B cell (primary cell): Measurements from ENCODE around the gene PGGHG. TPM values are rescaled to one million over a fixed set of nuclear protein-coding genes. Genes with fewer than 3 reads are reported as not detected.

Experiments used
- ATAC-seq: fragments of 200-7000 bp; cut with Tn5 transposase; one replicate; pipeline ENCODE4 v1.10.0; 2021; ENCODE audit warnings: low read depth, mild to moderate bottlenecking, moderate number of reproducible peaks, moderate library complexity
- CTCF ChIA-PET: fragments of 350-600 bp; sonication (Branson Sonifier 250); formaldehyde crosslinking; loops from one replicate; lab custom pipeline; 2021; ENCODE audit warnings: antibody characterized with exemption, inconsistent platforms; lab: Charles Lee
- POLR2A ChIA-PET: fragments of 350-600 bp; sonication (Branson Sonifier 250); formaldehyde crosslinking; loops from one replicate; lab custom pipeline; 2021; ENCODE audit warnings: antibody characterized with exemption; lab: Charles Lee
- DNase-seq: peaks from one replicate; pipeline ENCODE4 v3.0.0; 2013
- H2AFZ ChIP-seq: 2 replicates; pipeline ENCODE4 v1.6.1; 2012; ENCODE audit warnings: mild to moderate bottlenecking, low read depth, low read length; ENCODE audit not compliant: insufficient read depth, poor library complexity, severe bottlenecking
- H3K27ac ChIP-seq, 2 donors: 1 replicate in 1 of 2; 2 replicates in 1 of 2; pipeline ENCODE4 v1.5.1; 2012 to 2013; ENCODE audit warnings: low read length in 2 of 2, mild to moderate bottlenecking in 2 of 2, moderate library complexity in 1 of 2
- H3K27me3 ChIP-seq, 4 experiments: fragments of 200-600 bp in 1 of 4; sonication (generic) in 1 of 4; replicated peaks in 1 of 4; 1 replicate in 2 of 4; 2 replicates in 2 of 4; pipeline versions ENCODE4 v1.6.1 to v1.7.0; 2013 to 2016; ENCODE audit warnings: low read length in 3 of 4, mild to moderate bottlenecking in 2 of 4, mixed read lengths in 1 of 4, moderate library complexity in 1 of 4; ENCODE audit not compliant: insufficient read depth in 4 of 4, control insufficient read depth in 3 of 4; ENCODE audit errors: control extremely low read depth in 1 of 4
- H3K36me3 ChIP-seq, 2 experiments: replicated peaks in 1 of 2; 1 replicate in 1 of 2; 2 replicates in 1 of 2; pipeline versions ENCODE4 v1.6.1 to v1.7.1; 2013; ENCODE audit warnings: low read length in 1 of 2; ENCODE audit not compliant: insufficient read depth in 2 of 2, control insufficient read depth in 1 of 2; ENCODE audit errors: control extremely low read depth in 1 of 2, extremely low read depth in 1 of 2
- H3K4me1 ChIP-seq, 2 donors: fragments of 200-600 bp in 1 of 2; sonication (generic) in 1 of 2; 1 replicate in 1 of 2; 2 replicates in 1 of 2; pipeline versions ENCODE4 v1.5.1 to v1.6.1; 2013 to 2017; ENCODE audit warnings: low read length in 2 of 2; ENCODE audit not compliant: control insufficient read depth in 2 of 2, insufficient read depth in 2 of 2
- H3K4me2 ChIP-seq: replicated peaks from 2 replicates; pipeline ENCODE3; 2012; ENCODE audit warnings: mild to moderate bottlenecking, low read depth, low read length; ENCODE audit not compliant: poor library complexity, severe bottlenecking
- H3K4me3 ChIP-seq, 5 experiments: fragments of 200-600 bp in 1 of 5; sonication (generic) in 1 of 5; 1 replicate in 3 of 5; 2 replicates in 2 of 5; pipeline versions ENCODE4 v1.5.1 to v1.7.0; 2011 to 2016; ENCODE audit warnings: low read length in 4 of 5, mild to moderate bottlenecking in 4 of 5, low read depth in 2 of 5, control low read depth in 1 of 5, moderate library complexity in 1 of 5; ENCODE audit not compliant: insufficient read depth in 1 of 5; ENCODE audit errors: control extremely low read depth in 1 of 5, extremely low read depth in 1 of 5
- H3K79me2 ChIP-seq: fragments of 200-600 bp; sonication (generic); one replicate; pipeline ENCODE4 v1.6.0; 2016; ENCODE audit warnings: low read length; ENCODE audit not compliant: control insufficient read depth, insufficient read depth
- H3K9ac ChIP-seq: fragments of 200-600 bp; sonication (generic); 2 replicates; pipeline ENCODE4 v1.6.1; 2017; ENCODE audit warnings: mild to moderate bottlenecking, low read length, moderate library complexity
- H3K9me3 ChIP-seq, 3 donors: one replicate each; pipeline versions ENCODE4 v1.6.1 to v1.7.1; 2013; ENCODE audit warnings: low read length in 2 of 3; ENCODE audit not compliant: control insufficient read depth in 2 of 3, insufficient read depth in 1 of 3; ENCODE audit errors: control extremely low read depth in 1 of 3
- H4K20me1 ChIP-seq: 2 replicates; pipeline ENCODE4 v1.6.0; 2012; ENCODE audit warnings: mild to moderate bottlenecking, low read length; ENCODE audit not compliant: insufficient read depth, control insufficient read depth, poor library complexity, severe bottlenecking
- H3K27ac Mint-ChIP-seq: one replicate; pipeline ENCODE4 v1.8.0; 2021; ENCODE audit warnings: mixed read lengths
- H3K27me3 Mint-ChIP-seq: one replicate; pipeline ENCODE4 v1.8.0; 2021; ENCODE audit warnings: mixed read lengths
- H3K4me1 Mint-ChIP-seq: one replicate; pipeline ENCODE4 v1.8.0; 2021; ENCODE audit warnings: mixed read lengths
- H3K4me3 Mint-ChIP-seq: one replicate; pipeline ENCODE4 v1.8.0; 2021; ENCODE audit warnings: mixed read lengths
- H3K9me3 Mint-ChIP-seq: one replicate; pipeline ENCODE4 v1.8.0; 2022; ENCODE audit warnings: mixed read lengths; ENCODE audit not compliant: insufficient read depth
- CTCF ChIP-seq: fragments of 200-600 bp; IDR thresholded peaks from one replicate; pipeline ENCODE4 v1.8.0; 2022; ENCODE audit warnings: antibody characterized with exemption, mild to moderate bottlenecking
- EZH2 ChIP-seq: IDR thresholded peaks from 2 replicates; pipeline ENCODE4 v1.6.1; 2012; ENCODE audit warnings: borderline replicate concordance, low read depth, mild to moderate bottlenecking, moderate library complexity, low read length; ENCODE audit not compliant: insufficient read depth, poor library complexity, severe bottlenecking
- WGBS: methylation state at CpG from one replicate; pipeline ENCODE4 v1.1.5; 2013; ENCODE audit warnings: missing lambda C conversion rate; ENCODE audit not compliant: insufficient coverage; 5-methylcytosine and 5-hydroxymethylcytosine counted together
- intact Hi-C: fragments of 100-400 bp; cut with micrococcal nuclease; formaldehyde crosslinking; loops from one replicate; pipeline ENCODE4 v1.10.0; 2022
- polyA plus RNA-seq: library from polyadenylated mRNA; depleted of rRNA; stranded (reverse); fragments of >200 nt; gene quantifications from 2 replicates; pipeline ENCODE4 v1.2.3, GENCODE V29; 2012
- total RNA-seq, 2 donors: library from RNA; stranded (reverse); fragments of 120-200 nt in 1 of 2; gene quantifications; 1 replicate in 1 of 2; 2 replicates in 1 of 2; pipeline versions ENCODE4 v1.2.3 to v1.2.4, GENCODE V29; 2013 to 2022

The PGGHG gene
- total and polyA plus RNA-seq, 2 donors (not counting 1 experiment from before 2014, with no cell fraction given), result 159 to 264 TPM

DNA sequence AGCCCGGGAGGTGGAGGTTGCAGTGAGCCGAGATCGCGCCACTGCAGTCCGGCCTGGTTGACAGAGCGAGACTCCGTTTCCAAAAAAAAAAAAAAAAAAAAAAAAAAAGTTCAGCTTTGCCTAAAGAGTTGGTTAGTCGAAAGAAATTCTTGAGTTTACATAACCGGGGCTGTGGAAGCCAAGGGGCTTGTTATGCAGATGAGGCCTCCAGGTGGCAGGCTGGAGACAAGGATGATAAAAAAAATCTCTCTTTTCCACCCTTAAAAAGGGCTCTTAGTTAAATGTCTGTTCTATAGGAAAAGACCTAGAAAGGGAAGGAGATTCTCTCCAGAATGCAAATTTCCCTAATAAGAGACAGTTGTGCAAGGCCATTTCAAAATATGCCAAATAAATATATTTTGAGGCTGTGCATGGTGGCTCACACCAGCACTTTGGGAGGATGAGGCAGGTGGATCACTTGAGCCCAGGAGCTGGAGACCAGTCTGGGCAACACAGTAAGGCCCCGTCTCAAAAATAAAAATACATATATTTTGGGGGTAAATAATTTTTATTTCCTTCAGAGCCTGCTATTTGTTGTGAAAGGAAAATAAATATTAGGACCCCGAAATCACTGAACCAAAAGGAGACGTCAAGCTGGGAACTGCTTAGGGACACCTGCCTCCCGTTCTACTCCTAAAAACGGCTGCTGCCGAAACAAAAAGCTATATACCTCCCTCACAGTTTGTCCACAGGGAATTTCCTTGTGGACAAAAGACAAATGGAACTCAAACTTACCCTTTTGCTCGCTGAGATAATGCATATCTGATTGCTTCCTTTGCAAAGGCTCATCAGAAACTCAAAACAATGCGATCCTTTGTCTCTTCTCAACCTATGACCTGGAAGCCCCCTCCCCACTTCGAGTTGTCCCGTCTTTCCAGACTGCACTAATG is 16.3 kb downstream of the PGGHG start:
- Histone ChIP-seq H3K36me3 (no peaks in the 10 kb centered on the region), H3K9ac (no peak overlapping the region), H3K4me1 (peaks cover 28 to 56% of the 10 kb centered on the region in 2 donors), H3K79me2 (peaks cover 7% of the 10 kb centered on the region), H2AFZ (no peak overlapping the region), H3K4me3 (no peak overlapping the region), H4K20me1 (no peaks in the 10 kb centered on the region), H3K9me3 (no peaks in the 10 kb centered on the region), H3K27me3 (peaks cover 0 to 2% (median 0%) of the 10 kb centered on the region in 4 experiments), H3K27ac (no peak overlapping the region), H3K4me2 (no peak overlapping the region)
- DNase-seq, result peak; percentile 71
- H3K4me3 Mint-ChIP-seq, result no peak overlapping the region
- no peak for TF ChIP-seq EZH2
- peak; percentile 67 for TF ChIP-seq CTCF
- no peaks in the 10 kb centered on the region for H3K27me3 Mint-ChIP-seq
- H3K9me3 Mint-ChIP-seq, result no peaks in the 10 kb centered on the region
- CTCF ChIA-PET, result interaction anchor here (0.5 to 5.6 kb wide), 29 partner anchors 10 to 457 kb away, joined by 3 to 54 read pairs (median 4); partner anchors contain the start of genes BET1L, HRAS, PGGHG and PTDSS2
- WGBS, result 90% methylated on average over 8 of the region's 19 CpGs
- peaks cover 52% of the 10 kb centered on the region for H3K4me1 Mint-ChIP-seq
- POLR2A ChIA-PET, result interaction anchor here (0.6 to 2.2 kb wide), 2 partner anchors 37 to 55 kb away, joined by 3 to 11 read pairs; no protein-coding TSS in a partner anchor
- peak; percentile 37 for ATAC-seq
- intact Hi-C loops, result loop anchor here (2.0 to 5.0 kb wide), 3 partner anchors 38 to 146 kb away; partner anchors contain the start of gene PTDSS2
- H3K27ac Mint-ChIP-seq, result peak overlapping the region; percentile 73
